ENCODE measurements around the gene CFLAR.
"Not testable (repeated sequence)": the region's sequence is repeated elsewhere in the genome, so short reads cannot be mapped to it uniquely, and the experiment has no call there.

CFLAR gene

GRCh38 chr2:201149064-201149820, 33.3 kb downstream of the CFLAR start:
- DNase-seq (ENCODE audit: low spot score) = no peak

- not testable (repeated sequence) for DNase-seq (ENCODE audit: low spot score)
Measured at GRCh38 chr2:201149821-201150165, 33.8 kb downstream of the CFLAR start.

GRCh38 chr2:201150454-201151020, 34.6 kb downstream of the CFLAR start:
- DNase-seq (ENCODE audit: low spot score) = no peak

- DNase-seq (ENCODE audit: low spot score) = no peak
Measured at GRCh38 chr2:201151127-201151981, 35.4 kb downstream of the CFLAR start.

GRCh38 chr2:201152517-201152916, 36.6 kb downstream of the CFLAR start:
- no peak for DNase-seq (ENCODE audit: low spot score)

GRCh38 chr2:201152999-201153815, 37.2 kb downstream of the CFLAR start:
- DNase-seq (ENCODE audit: low spot score) = peak; percentile 52

GRCh38 chr2:201154615-201155399, 38.8 kb downstream of the CFLAR start:
- no peak for DNase-seq (ENCODE audit: low spot score)

- no peak for DNase-seq (ENCODE audit: low spot score)
Measured at GRCh38 chr2:201156036-201156435, 40.1 kb downstream of the CFLAR start.

GRCh38 chr2:201156640-201157039, 40.7 kb downstream of the CFLAR start:
- no peak for DNase-seq (ENCODE audit: low spot score)

- DNase-seq (ENCODE audit: low spot score) = no peak
Measured at GRCh38 chr2:201157694-201158093, 41.7 kb downstream of the CFLAR start.

GRCh38 chr2:201158111-201158929, 42.4 kb downstream of the CFLAR start:
- peak; percentile 72 for DNase-seq (ENCODE audit: low spot score)

GRCh38 chr2:201164166-201164565, 48.2 kb downstream of the CFLAR start:
- no peak for DNase-seq (ENCODE audit: low spot score)

- DNase-seq (ENCODE audit: low spot score) = no peak
Measured at GRCh38 chr2:201167546-201167945, 51.6 kb downstream of the CFLAR start.

GRCh38 chr2:201168496-201168895, 52.5 kb downstream of the CFLAR start:
- DNase-seq (ENCODE audit: low spot score) = not testable (repeated sequence)

- no peak for DNase-seq (ENCODE audit: low spot score)
Measured at GRCh38 chr2:201171259-201171814, 55.4 kb downstream of the CFLAR start.

GRCh38 chr2:201172279-201172678, 56.3 kb downstream of the CFLAR start:
- no peak for DNase-seq (ENCODE audit: low spot score)

GRCh38 chr2:201174687-201175086, 58.7 kb downstream of the CFLAR start:
- no peak for DNase-seq (ENCODE audit: low spot score)

GRCh38 chr2:201176081-201176481, 60.1 kb downstream of the CFLAR start:
- no peak for DNase-seq (ENCODE audit: low spot score)

- DNase-seq (ENCODE audit: low spot score) = no peak
Measured at GRCh38 chr2:201180010-201180409, 64.0 kb downstream of the CFLAR start.

All from D341Med (cell line).